ENCODE data around the gene MEMO1.
"Not testable (repeated sequence)": the region's sequence is repeated elsewhere in the genome, so short reads cannot be mapped to it uniquely, and the experiment has no call there.

The MEMO1 gene

DNA sequence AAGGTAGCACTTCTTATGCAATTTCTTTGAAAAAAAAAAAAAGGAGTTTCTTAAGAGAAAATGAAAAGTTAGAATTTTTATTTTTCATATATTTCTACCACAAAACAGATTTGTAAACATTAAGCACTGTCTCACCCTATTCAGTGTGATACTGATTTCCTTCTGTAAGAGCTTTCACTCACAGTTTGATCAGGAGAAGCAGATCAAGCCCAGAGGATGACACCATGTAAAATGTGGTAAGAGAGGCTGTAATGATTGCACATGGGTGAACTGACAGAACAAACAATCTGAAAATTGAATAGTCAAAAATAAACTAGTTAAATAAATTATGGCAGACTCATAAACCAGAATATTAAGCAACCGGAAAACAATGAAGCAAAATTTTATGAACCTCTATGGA, 54.5 kb downstream of the MEMO1 start:
- no peak for DNase-seq

DNA sequence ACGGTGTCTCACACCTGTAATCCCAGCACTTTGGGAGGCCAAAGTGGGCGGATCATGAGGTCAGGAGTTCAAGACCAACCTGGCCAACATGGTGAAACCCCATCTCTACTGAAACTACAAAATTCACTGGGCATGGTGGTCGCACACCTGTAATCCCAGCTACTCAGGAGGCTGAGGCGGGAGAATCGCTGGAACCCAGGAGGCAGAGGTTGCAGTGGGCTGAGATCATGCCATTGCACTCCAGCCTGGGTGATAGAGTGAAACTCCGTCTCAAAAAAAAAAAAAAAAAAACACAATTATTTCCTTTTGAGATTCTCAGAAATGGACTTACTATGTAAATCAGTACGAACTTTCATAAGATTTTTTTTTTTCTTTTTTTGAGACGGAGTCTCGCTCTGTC, 57.7 kb downstream of the MEMO1 start:
- DNase-seq = not testable (repeated sequence)

DNA sequence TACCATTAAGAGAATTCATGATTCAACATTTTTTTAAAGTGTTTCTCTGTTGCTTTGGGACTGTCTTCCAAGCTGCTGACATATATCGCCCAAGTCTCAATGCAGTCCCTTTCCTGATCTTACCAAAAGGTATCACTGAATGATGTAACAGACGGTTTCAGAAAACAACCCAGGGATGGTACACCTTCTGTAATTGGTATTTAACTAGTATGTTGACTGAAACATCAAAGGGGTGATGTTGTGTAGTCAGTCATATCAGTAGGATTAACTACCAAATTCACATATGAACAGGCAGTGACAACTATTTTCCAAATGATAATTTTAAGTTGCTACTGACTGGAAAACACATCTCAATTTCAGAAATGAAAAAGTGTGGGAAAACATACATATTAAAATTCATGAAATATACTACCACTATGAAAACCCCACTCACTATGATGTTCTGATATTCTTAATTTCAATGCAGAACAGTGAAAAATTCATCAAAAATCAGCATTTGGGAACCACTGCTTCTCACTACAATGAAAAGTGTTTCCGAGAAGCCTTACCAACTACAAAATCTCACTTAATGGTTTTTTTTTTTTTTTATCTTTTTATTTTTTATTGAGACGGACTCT, 59.8 kb downstream of the MEMO1 start:
- no peak for DNase-seq

DNA sequence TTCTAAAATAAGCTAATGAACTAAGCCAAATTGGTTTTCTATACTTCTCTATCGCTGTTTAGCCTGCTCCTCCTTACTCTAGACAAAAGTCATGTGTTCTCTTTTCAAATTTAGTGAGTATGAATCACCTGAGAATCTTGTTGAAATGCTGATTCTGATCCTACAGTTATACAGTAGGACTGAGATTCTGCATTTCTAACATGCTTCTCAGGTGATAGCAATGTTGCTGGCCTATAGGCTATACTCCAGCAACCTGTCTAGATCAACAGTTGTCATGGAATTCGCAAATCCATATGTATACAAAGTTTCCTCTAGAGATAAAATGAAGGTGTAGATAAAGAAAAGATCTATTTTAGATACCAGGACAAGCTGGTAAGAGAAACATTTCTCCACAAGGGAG, 62.9 kb downstream of the MEMO1 start:
- peak in 1 of 2 experiments; percentile 3 for DNase-seq

DNA sequence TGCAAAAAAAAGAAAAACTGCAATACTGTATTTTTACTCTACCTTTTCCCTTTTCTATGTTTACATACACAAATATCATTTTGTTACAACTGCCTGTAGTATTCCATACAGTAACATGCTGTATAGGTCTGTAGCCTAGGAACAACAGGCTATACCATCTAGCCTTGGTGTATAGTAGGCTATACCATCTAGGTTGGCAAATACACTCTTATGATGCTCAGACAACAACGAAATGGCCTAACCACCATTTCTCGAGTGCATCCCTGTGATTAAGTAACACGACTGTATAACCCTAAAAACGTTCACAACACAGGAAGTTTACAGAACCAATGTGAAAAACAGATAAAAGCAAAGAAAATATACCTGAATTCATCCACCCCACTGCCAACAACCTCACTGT, 64.0 kb downstream of the MEMO1 start:
- DNase-seq = no peak

DNA sequence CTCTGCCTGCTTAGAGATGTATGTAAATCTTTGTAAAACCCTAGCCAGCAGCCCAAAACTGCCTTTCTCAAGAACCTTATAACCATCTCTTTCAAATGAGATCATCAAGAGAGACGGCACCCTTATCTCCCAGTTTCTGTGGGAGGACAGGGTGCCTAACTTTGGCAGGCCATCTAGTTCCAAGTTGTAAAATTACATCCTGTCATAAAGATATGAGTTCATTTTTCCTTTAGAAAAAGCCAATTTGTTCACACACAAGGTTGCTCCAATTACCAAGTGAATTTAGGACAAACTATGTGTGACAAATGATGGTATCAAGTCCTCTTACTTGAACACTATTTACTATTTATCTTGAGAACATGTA, 65.3 kb downstream of the MEMO1 start:
- no peak for DNase-seq

DNA sequence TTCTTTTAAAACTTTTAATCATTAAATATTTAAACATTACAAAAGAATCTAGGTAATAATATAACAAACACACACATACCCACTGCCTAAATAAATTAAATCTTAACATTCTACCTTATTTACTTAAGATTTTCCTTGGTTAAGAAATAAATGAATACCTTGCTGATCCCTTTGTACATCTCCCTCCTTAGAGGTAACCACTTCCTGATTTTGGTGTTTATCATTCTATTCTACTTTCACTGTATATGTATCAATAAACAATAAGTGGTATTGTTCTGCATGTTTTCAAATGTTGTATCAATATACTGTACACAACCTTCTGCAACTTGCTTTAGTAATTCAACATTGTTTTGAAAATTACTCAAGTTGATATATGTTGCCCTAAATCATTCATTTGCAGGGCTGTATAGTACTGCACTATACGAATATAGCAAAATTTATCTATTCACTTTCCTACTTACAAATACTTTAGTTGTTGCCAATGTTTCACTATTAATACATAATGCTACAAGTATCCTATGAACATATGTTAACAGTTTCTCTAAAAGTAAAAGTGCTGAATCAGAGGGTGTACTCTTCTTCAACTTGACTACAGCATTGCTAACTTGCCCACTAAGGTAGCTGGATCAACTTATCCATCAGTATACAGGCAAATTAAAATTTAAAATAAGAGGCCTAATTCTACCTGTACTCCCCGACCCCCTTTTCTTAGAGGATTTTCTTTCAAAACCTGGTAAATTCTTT, 65.8 kb downstream of the MEMO1 start:
- no peak for DNase-seq

DNA sequence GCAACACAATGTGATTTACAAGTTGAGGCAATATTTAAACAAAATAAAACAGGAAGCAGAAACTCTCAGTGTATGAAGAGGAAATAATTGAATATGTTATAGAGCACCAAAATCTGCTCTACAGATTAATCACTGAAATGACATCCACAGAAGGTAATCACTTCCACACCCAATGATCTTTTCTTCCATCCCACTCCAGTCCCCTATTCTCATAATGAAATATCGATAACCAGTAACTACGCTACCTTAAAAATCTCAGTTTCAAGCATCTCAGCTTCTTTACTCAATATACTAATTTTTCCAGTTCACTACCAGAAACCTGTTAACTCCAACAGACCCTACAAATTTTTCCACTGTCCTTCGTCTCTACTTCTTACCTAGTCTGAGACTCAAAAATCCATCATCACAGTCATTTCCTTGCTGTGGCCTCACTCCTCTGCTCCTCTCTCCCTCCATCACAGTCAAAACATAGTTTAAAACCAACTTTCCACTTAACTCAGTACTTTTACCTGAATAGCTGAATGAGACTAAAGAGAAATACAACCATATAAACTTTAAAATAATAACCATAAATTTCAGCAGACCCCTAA, 67.1 kb downstream of the MEMO1 start:
- no peak for DNase-seq

DNA sequence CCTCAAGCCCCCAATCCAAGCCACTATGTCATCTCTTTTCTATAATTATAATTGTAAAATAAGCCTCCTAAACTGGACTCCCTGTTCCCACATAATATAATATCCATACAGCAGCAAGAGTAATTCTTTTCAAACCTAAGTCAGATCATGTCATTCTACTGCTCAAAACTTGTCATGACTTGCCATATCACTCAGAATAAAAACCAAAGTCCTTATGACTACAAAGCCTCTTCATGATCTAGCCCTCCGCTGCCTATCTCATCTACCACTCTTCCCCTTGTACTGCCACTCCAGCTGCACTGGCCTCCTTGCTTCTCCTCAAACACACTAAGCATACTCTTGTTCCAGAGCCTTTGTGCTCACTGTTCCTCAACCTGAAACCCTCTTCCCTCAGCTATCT, 69.9 kb downstream of the MEMO1 start:
- no peak for DNase-seq

DNA sequence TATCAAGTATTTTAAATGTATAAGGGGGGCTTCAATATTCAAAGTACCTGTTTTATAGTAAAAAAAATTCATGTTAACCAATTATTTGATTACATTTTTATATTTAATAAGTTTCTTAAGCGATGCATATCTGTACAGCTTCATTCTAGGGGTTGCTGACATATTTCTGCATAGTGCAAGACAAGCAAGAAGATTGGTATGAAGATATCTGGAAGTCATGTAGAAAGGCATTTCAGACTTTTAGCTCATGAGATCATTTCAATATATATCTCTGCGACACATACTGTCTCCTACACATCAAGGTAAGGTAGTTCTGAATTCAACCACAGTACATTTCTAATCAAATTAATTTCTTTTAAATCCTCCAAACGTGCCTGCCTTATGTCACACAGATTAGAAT, 73.1 kb downstream of the MEMO1 start:
- DNase-seq = no peak

DNA sequence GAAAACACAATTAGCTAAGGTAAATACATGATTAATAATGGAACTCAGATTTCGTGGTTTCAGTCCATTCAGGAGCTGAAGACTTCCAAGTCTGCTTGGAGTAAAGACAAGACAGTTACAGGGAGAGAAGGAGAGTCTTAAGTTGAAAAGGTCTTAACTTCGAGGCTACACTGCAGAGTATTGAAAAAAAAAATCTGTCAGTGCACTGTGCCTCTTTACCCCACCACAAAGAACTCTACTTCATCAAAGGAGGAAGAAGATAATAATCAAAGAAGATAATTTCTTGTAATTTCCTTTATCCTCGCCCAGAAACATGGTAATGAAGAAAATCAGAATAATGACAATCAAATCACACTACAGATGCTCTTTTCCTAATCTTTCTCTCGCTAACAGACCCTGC, 75.4 kb downstream of the MEMO1 start:
- no peak for DNase-seq

DNA sequence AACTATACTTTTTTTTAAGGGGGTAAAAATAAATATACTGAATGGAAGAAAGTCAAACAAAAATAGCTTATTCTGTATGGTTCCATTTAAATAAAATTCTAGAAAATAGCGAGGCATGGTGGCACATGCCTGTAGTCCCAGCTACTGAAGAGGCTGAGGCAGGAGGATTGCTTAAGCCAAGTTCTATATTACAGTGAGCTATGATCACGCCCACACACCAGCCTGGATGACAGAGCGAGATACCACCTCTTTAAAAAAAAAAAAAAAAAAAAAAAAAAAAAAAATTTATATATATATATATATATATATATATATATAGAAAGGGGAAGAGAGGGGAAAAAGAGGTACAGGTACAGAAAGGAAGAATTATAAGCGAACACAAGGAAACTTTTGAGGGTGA, 77.7 kb downstream of the MEMO1 start:
- DNase-seq = no peak

DNA sequence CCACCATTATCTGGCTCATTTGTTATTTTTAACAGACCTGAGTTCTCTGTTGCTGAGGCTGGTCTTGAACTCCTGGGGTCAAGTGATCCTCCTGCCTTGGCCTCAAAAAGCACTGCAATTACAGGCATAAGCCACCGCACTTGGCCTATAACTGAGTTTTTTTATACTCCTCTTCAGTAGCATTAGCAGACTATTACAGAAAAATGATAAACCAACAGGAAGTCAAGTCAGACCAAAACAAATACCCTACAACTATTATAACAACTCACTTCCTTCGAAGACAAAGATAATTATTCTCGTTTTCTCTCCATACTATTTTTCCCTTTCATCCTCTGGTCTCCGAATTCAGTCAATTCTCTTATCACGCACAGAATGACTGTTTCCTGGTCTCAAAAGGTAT, 78.2 kb downstream of the MEMO1 start:
- no peak for DNase-seq

DNA sequence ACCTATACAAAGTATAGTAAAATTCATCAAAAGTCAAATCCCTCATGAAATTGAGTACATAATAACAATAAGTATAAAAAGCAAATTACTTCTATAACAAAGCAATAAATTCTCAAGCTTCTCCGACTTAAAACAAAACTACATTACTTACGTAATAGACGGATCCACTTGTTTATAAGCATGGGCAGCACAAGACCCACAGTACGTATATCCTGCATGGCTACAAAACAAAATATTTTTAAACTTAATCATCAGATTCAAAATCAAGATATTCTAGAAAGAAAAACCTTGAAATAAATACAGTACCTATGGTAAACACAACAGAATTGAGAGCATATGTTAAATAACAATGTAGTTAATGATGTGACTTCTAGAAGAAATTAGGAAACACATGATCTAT, 78.9 kb downstream of the MEMO1 start:
- DNase-seq = no peak

DNA sequence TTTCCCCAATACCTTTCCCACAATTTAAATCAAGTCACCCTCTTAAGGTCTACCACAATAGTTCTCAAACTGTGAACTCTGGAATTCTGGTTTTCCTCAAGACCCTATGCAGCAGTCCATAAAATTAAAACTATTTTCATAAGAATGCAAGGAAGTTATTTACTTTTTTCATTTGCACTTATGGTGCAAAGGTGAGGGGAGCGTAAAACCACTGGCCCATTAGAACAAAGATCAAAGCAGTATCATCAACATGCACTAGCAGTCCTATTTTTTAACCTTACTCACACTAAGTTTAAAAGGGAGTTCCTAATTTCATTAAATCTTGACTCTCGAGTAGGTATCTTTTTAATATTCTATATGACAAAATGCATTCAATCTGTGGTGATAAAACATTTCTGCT, 85.3 kb downstream of the MEMO1 start:
- DNase-seq = no peak

DNA sequence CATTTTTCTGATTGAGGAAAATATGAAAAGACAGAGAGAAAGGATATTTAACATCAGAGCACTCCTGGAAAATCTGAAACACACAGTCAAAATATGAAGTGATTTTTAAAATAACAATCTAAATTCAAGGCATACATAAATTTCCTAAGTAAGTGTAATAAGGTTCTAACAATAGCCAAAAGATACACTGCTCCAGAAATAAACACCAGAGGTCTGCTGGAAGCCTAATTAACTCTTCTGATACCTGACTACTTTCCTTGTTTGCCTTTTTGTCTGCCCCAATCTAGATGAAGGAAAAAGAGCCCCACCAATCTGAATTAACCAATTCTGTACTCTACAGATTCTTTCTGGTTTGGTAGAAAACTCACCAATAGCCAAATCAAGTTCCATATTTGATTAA, 87.1 kb downstream of the MEMO1 start:
- peak in 1 of 2 experiments; percentile 22 for DNase-seq

DNA sequence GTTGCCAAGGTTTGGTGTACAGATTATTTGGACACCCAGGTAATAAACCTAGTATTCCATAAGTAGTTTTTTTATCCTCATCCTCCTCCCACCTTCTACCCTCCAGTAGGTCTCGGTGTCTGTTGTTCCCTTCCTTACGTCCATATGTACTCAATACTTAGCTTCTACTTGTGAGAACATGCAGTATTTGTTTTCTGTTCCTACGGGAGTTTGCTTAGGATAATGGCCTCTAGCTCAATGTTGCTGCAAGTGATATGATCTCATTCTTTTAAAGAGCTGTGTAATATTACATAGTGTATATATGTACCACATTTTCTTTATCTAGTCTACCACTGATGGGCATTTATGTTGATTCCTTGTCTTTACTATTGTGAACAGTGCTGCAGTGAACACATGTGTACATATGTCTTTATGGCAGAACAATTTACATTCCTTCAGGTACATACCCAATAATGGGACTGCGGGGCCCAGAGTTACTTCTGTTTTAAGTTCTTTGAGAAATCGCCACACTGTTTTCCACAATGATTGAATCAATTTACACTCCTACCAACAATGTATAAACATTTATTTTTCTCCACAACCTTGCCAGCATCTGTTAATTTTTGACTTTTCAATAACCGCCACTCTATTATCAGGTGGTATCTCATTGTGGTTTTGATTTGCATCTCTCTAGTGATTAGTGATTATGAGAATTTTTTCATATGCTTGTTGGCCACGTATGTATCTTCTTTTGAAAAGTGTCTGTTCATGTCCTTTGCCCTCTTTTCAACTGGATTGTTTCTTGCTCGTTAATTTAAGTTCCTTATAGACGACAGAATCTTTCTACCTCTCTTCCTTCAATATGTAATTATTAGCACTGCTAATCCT, 88.0 kb downstream of the MEMO1 start:
- DNase-seq = peak; percentile 79 to 88

DNA sequence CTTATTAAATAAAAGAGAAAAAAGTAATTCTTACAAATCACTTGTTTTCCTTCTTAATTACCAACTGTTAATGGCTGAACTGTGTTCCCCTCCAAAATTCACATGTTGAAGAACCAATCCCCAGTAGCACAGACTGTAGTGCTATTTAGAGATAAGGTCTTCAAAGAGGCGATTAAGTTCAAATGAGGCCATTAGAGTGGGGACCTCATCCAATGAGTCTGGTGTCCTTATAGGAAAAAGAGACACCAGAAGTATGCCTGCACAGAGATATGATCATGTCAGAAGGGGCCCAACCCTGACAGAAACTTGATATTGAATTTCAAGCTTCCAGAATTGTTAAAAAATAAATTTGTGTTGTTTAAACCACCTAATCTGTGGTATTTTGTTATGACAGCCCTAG, 89.8 kb downstream of the MEMO1 start:
- DNase-seq = no peak

DNA sequence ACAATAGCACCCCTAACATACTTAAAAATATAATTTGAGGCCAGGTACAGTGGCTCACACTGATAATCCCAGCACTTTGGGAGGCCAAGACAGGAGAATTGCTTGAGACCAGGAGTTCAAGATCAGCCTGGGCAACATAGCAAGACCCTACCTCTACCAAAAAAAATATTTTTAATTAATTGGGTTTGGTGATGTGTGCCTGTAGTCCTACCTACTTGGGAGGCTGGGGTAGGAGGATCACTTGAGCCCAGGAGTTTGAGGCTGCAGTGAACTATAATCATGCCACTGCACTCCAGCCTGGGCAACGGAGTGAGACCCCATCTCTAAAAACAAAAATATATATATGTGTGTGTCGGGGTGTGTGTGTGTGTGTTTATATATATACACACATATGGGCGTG, 91.3 kb downstream of the MEMO1 start:
- DNase-seq = no peak

DNA sequence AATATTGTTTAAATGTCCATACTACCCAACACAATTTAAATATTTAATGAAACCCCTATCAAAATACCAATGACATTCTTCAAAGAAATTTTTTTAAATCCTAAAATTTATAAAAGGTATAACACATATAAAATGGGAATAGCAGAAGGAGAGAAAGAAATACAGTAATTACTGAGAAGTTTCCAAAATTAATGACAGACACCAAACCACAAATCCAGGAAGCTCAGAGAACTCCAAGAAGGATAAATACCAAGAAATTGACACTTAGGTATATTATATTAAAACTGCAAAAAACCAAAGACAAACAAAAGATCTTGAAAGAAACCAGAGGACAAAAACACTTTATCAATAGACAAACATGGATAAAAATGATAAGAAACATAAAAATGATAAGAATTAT, 101.1 kb downstream of the MEMO1 start:
- DNase-seq = no peak

DNA sequence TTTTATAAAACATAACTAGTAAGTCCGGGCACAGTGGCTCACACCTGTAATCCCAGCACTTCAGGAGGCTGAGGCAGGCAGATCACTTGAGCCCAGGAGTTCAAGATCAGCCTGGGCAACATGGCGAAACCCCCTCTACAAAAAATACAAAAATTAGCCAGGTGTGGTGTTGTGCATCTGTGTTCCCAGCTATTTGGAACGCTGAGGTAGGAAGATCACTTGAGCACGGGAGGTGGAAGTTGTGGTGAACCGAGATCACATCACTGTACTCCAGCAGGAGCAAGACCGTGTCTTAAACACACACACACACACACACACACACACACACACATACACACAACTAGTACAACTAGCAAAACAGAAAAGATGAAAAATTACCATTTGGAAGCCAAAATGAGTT, 103.3 kb downstream of the MEMO1 start:
- not testable (repeated sequence) for DNase-seq

DNA sequence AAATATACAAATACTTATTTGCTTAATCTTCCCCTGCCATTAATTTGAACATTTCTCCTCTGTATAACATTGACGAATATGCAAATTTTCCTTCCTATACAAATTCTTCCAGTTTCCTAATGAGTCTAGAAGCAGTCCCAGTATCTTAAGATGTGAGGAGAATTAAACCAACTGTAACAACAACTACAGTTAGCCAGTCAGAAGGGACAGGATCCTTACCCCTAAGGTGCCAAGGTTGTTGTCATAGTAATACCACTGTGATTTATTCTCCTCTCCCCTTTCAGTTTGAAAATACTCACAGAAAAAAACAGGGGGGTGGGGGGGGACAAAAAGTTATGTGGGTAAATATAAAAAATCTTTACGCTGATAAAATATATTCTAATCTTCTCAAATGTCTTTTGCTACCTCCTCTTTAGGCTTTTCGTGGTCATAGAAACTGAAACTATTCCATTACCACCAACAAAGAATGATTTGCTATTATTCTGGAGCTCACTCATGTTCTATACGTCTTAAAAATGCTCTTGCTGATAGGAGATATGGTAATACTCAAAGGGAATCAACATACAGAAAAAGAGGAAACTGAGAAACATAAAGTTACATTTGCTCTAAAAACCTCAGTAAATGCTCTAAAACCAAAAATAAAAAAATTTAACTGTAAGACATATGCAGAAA, 107.6 kb downstream of the MEMO1 start:
- DNase-seq = peak; percentile 63 to 69

DNA sequence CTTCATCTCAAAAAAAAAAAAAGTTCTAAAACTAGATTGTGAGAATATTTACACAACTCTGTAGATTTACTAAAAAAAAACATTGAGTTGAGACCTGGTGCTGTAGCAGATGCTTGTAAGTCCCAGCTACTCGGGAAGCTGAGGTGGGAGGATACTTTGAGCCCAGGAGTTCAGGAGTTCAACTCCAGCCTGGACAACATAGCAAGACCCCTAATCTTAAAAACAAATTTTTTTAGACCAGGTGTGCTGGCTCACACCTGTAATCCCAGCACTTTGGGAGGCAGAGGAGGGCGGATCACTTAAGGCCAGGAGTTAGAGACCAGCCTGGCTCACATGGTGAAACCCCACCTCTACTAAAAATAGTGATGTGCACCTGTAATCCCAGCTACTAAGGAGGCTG, 108.9 kb downstream of the MEMO1 start:
- DNase-seq = no peak
